Measurements from ENCODE around the gene RTN4R.

DNA sequence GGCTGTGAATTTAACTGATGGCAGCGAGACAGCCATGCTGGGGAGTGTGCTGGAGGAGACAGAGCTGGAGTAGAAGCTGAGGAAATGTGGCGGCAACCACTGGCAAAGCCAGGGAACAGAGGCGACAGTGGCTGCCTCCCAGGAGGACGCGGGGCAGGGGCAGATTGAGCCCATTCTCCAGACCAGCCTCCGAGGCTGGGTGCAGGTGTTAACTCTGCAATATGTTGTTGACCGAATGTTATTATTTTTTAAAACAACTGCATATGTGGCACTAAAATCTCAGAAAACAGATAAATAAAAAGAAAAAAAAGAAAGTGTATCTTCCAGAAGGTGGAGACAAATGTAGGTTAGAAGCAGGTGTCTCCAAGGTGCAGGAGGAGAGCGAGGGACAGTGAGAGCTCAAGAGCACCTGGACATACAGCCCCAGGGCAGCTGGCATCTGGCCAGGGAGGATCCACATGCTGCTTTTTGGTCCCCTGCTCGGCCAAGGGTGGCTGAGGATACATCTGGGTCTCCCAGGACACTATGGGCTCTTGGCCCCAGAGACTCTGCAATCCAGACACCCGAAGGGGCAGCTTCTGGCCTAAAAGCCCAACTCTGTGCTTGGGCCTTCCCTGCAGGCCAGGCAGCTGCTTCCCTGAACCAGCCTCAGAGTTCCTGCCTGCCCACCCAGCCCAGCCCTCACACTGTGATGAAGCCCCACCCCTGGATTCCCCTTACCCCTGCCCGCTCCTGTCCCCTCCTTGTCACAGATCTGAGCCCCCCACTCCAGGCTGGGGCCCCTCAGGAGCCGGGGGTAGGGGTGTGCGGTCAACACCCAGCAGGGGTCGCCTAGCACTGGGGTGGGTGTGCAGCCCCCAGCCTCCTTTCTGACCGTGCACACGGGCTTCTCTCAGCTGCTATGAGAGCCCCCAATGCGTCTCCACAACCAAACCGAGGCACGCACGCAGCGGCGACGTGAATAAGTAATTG is 12.9 kb downstream of the RTN4R start:
- TF ChIP-seq, protein P1, sequence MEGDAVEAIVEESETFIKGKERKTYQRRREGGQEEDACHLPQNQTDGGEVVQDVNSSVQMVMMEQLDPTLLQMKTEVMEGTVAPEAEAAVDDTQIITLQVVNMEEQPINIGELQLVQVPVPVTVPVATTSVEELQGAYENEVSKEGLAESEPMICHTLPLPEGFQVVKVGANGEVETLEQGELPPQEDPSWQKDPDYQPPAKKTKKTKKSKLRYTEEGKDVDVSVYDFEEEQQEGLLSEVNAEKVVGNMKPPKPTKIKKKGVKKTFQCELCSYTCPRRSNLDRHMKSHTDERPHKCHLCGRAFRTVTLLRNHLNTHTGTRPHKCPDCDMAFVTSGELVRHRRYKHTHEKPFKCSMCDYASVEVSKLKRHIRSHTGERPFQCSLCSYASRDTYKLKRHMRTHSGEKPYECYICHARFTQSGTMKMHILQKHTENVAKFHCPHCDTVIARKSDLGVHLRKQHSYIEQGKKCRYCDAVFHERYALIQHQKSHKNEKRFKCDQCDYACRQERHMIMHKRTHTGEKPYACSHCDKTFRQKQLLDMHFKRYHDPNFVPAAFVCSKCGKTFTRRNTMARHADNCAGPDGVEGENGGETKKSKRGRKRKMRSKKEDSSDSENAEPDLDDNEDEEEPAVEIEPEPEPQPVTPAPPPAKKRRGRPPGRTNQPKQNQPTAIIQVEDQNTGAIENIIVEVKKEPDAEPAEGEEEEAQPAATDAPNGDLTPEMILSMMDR (IDR thresholded peaks at IDR 0.05), result no peak
- TF ChIP-seq EZH2 (IDR thresholded peaks at IDR 0.05; ENCODE audit: borderline replicate concordance, insufficient read depth, low read depth, low read length, poor library complexity, severe bottlenecking), result no peak
